GM12878 (cell line): ENCODE measurements around the gene DNAAF5. TPM values are rescaled to one million over a fixed set of nuclear protein-coding genes. Genes with fewer than 3 reads are reported as not detected.

Experiments used
- ATAC-seq: fragments of 200-7000 bp; cut with Tn5 transposase; 3 replicates; pipeline ENCODE4 v1.9.1; 2020; ENCODE audit warnings: mild to moderate bottlenecking, moderate library complexity
- BruUV-seq: library from RNA; stranded (reverse); fragments of 400-500 nt; replicated peaks from 2 replicates; lab custom pipeline; 2021; lab: Mats Ljungman, UMichigan
- CTCF ChIA-PET: fragments of 300-600 bp; sonication (Branson Sonifier 250); formaldehyde crosslinking; extraction: SDS; loops from one replicate; lab custom pipeline; 2021; ENCODE audit warnings: inconsistent platforms; lab: Yijun Ruan, JAX
- POLR2A ChIA-PET: fragments of 350-600 bp; formaldehyde crosslinking; extraction: SDS; loops from one replicate; lab custom pipeline; 2021; ENCODE audit warnings: inconsistent platforms; lab: Charles Lee
- RAD21 ChIA-PET: fragments of 300-600 bp; sonication (Branson Sonifier 250); formaldehyde crosslinking; loops from one replicate; lab custom pipeline; 2023; ENCODE audit warnings: antibody characterized with exemption; ENCODE audit not compliant: unreplicated experiment; lab: Charles Lee
- SMC1A ChIA-PET: fragments of 300-600 bp; sonication (Branson Sonifier 250); formaldehyde crosslinking; loops from one replicate; lab custom pipeline; 2023; ENCODE audit not compliant: unreplicated experiment, uncharacterized antibody; lab: Charles Lee
- DNase-seq: peaks from one replicate; pipeline ENCODE4 v3.0.0-alpha.2; 2011; ENCODE audit warnings: low read depth, low spot score
- FAIRE-seq: peaks from 3 replicates; lab custom pipeline; 2011; peaks lifted over from hg19 to GRCh38; lab: Jason Lieb, UNC
- H2AFZ ChIP-seq: 2 replicates; pipeline ENCODE4 v1.6.0; 2011; ENCODE audit warnings: low read depth, low read length, control low read depth; ENCODE audit not compliant: control insufficient read depth
- H3K27ac ChIP-seq: 2 replicates; pipeline ENCODE4 v1.5.1; 2011; ENCODE audit warnings: control low read depth; ENCODE audit not compliant: control insufficient read depth, insufficient read depth
- H3K27me3 ChIP-seq, 2 experiments: replicated peaks in 1 of 2; 2 replicates each; pipeline versions ENCODE4 v1.6.0 to v1.6.1; 2011; ENCODE audit warnings: low read length in 1 of 2; ENCODE audit not compliant: control insufficient read depth in 2 of 2, insufficient read depth in 2 of 2
- H3K36me3 ChIP-seq, 2 experiments: 2 replicates each; pipeline ENCODE4 v1.5.1; 2011; ENCODE audit warnings: low read length in 1 of 2; ENCODE audit not compliant: control insufficient read depth in 2 of 2, insufficient read depth in 2 of 2
- H3K4me1 ChIP-seq: 2 replicates; pipeline ENCODE4 v1.6.1; 2011; ENCODE audit warnings: mild to moderate bottlenecking, low read length, moderate library complexity, mixed read lengths; ENCODE audit not compliant: control insufficient read depth, insufficient read depth
- H3K4me2 ChIP-seq: 2 replicates; pipeline ENCODE4 v1.6.0; 2011; ENCODE audit warnings: control low read depth; ENCODE audit not compliant: control insufficient read depth, insufficient read depth
- H3K4me3 ChIP-seq: fragments of 200-600 bp; sonication (generic); 2 replicates; pipeline ENCODE4 v1.5.1; 2016
- H3K79me2 ChIP-seq: 2 replicates; pipeline ENCODE4 v1.6.0; 2011; ENCODE audit warnings: low read length; ENCODE audit not compliant: control insufficient read depth, insufficient read depth
- H3K9ac ChIP-seq: 2 replicates; pipeline ENCODE4 v1.8.0; 2011; ENCODE audit warnings: low read length, control low read depth, mixed read lengths; ENCODE audit not compliant: control insufficient read depth, insufficient read depth
- H3K9me3 ChIP-seq: replicated peaks from 3 replicates; pipeline ENCODE4 v1.5.1; 2011; ENCODE audit warnings: mild to moderate bottlenecking, low read length; ENCODE audit not compliant: control insufficient read depth, insufficient read depth
- H4K20me1 ChIP-seq: 2 replicates; pipeline ENCODE4 v1.6.0; 2011; ENCODE audit not compliant: control insufficient read depth, insufficient read depth
- NFIC ChIP-seq: IDR thresholded peaks from 2 replicates; pipeline ENCODE4 v1.6.1; 2012; ENCODE audit warnings: low read depth, mild to moderate bottlenecking, inconsistent platforms, low read length, moderate library complexity
- POLR2A ChIP-seq: IDR thresholded peaks from 2 replicates; pipeline ENCODE4 v1.6.1; 2011; ENCODE audit warnings: low read depth, mild to moderate bottlenecking, low read length
- TCF3 ChIP-seq: IDR thresholded peaks from 2 replicates; pipeline ENCODE4 v1.6.1; 2012; ENCODE audit warnings: low read depth, mild to moderate bottlenecking, low read length, borderline replicate concordance; ENCODE audit not compliant: insufficient read depth
- WGBS: methylation state at CpG from one replicate; pipeline ENCODE4 v1.1.6; 2016; ENCODE audit warnings: low lambda C conversion rate; ENCODE audit not compliant: insufficient replicate concordance, insufficient coverage; ENCODE audit errors: missing lambda C conversion rate; 5-methylcytosine and 5-hydroxymethylcytosine counted together
- in situ Hi-C: fragments of 300-500 bp; cut with MboI; formaldehyde crosslinking; loops from 9 replicates; pipeline ENCODE4 v1.14.3; 2018; ENCODE audit warnings: mixed read lengths
- intact Hi-C: fragments of 100-400 bp; cut with micrococcal nuclease; formaldehyde crosslinking; loops from one replicate; pipeline ENCODE4 v1.14.2; 2022; ENCODE audit not compliant: unreplicated experiment
- polyA plus RNA-seq, 11 experiments: library from polyadenylated mRNA; depleted of rRNA in 4 of 11; unstranded in 6 of 11; stranded (reverse) in 5 of 11; fragments of >200 nt; fragmentation: Nextera tagmentation in 4 of 11; fragmentation: Illumina TruSeq in 1 of 11; extraction: Ambion mirVana in 4 of 11; extraction: Trizol in 1 of 11; gene quantifications; 1 replicate in 1 of 11; 2 replicates in 10 of 11; pipeline versions ENCODE4 v1.2.1 to v1.2.3, GENCODE V29; 2011 to 2016; ENCODE audit warnings: inconsistent platforms in 2 of 11, missing spikeins in 2 of 11, low read depth in 1 of 11
- total RNA-seq, 4 experiments: library from RNA; depleted of rRNA in 3 of 4; stranded (reverse); fragments of >200 nt in 3 of 4; fragmentation: Illumina TruSeq in 1 of 4; extraction: Trizol in 1 of 4; gene quantifications; 2 replicates each; pipeline versions ENCODE4 v1.2.1 to v1.2.3, GENCODE V29; 2013 to 2021
- TF ChIP-seq, protein P1 (sequence below): IDR thresholded peaks from 2 replicates; pipeline ENCODE4 v1.6.1; 2011; ENCODE audit warnings: borderline replicate concordance, low read depth, mild to moderate bottlenecking, moderate library complexity, low read length; ENCODE audit not compliant: insufficient read depth, poor library complexity, severe bottlenecking
- TF ChIP-seq, protein P2 (sequence below): IDR thresholded peaks from 2 replicates; pipeline ENCODE4 v1.6.1; 2011; ENCODE audit warnings: mild to moderate bottlenecking, low read depth, low read length, moderate library complexity; ENCODE audit not compliant: insufficient replicate concordance

The DNAAF5 gene
- total and polyA plus RNA-seq, 10 of the 15 experiments (the other 5 are each of a cell fraction or from before 2014, with no cell fraction given), result 1.8 to 38.3 (median 9.2) TPM

DNA sequence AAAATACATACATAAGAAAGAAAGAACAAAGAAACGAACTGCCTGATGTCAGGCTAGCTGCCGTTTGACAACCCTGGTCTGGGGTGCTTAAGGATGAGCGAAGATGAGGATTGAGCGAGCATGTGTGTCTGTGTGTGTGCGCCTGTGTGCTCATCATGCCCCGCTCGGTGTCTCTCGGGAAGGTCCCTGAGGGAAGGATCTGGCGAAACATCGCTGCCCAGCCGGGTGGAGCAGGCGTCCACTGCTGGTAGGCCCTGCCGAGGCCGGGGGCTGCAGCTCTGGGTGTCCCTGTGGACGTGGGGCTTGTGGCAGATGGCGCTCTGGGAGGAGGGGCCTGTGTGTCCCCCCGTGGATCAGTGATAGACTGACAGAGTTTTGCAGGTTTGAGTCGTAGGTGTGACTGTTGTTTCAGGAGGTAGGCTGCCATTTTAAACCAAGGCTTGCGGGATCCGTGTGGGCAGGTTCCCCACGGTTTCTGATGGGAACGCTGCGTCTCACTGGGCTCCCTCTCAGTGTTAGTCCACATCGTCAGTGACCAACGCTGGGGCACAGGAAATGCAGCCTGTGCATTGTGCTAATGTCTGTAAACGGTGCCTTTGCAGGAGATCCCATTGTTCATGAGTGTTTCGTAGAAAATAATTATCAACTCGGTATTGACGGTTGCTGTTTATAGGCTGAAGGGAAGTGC is 99.9 kb downstream of the DNAAF5 start:
- intact Hi-C loops (no loop called here), in situ Hi-C loops (no loop called here)
- Histone ChIP-seq H3K27me3 (no peaks in the 10 kb centered on the region), H3K4me1 (peaks cover 15% of the 10 kb centered on the region), H3K9ac (no peak overlapping the region), H3K9me3 (no peaks in the 10 kb centered on the region), H3K4me3 (no peak overlapping the region), H4K20me1 (no peaks in the 10 kb centered on the region), H3K27ac (no peak overlapping the region), H3K36me3 (peaks cover 3 to 11% of the 10 kb centered on the region in 2 experiments), H2AFZ (no peak overlapping the region), H3K79me2 (peaks cover 64% of the 10 kb centered on the region), H3K4me2 (no peak overlapping the region)
- no peak for FAIRE-seq
- 90% methylated on average over 28 of the region's 29 CpGs for WGBS
- ChIA-PET RAD21 (no interaction called here), POLR2A (interaction anchor here (6.4 kb wide), 1 partner anchor 8 kb away, joined by 34 read pairs; no protein-coding TSS in a partner anchor), CTCF (no interaction called here), SMC1A (no interaction called here)
- TF ChIP-seq NFIC (no peak), POLR2A (no peak), TCF3 (0 out of 2 replicates have a peak, but pooled peaks have one; percentile 35)
- TF ChIP-seq, protein P1, sequence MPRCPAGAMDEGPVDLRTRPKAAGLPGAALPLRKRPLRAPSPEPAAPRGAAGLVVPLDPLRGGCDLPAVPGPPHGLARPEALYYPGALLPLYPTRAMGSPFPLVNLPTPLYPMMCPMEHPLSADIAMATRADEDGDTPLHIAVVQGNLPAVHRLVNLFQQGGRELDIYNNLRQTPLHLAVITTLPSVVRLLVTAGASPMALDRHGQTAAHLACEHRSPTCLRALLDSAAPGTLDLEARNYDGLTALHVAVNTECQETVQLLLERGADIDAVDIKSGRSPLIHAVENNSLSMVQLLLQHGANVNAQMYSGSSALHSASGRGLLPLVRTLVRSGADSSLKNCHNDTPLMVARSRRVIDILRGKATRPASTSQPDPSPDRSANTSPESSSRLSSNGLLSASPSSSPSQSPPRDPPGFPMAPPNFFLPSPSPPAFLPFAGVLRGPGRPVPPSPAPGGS, result peak; percentile 94
- TF ChIP-seq, protein P2, sequence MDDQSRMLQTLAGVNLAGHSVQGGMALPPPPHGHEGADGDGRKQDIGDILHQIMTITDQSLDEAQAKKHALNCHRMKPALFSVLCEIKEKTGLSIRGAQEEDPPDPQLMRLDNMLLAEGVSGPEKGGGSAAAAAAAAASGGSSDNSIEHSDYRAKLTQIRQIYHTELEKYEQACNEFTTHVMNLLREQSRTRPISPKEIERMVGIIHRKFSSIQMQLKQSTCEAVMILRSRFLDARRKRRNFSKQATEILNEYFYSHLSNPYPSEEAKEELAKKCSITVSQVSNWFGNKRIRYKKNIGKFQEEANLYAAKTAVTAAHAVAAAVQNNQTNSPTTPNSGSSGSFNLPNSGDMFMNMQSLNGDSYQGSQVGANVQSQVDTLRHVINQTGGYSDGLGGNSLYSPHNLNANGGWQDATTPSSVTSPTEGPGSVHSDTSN, result peak; percentile 35
- no TSS peak for BruUV-seq
- no peak for DNase-seq
- ATAC-seq, result no peak
